Dedifferentiated amniotic fluid mesenchymal stem cell (primary cell): Measurements from ENCODE around the gene CACNA1E.

ENCODE experiments used
- DNase-seq: peaks from one replicate; pipeline ENCODE4 v3.0.0-alpha.2; 2016; ENCODE audit errors: extremely low spot score

CACNA1E gene

GRCh38 chr1:181768211-181768929 lies 285.1 kb downstream of the CACNA1E start:
- no peak for DNase-seq

DNA sequence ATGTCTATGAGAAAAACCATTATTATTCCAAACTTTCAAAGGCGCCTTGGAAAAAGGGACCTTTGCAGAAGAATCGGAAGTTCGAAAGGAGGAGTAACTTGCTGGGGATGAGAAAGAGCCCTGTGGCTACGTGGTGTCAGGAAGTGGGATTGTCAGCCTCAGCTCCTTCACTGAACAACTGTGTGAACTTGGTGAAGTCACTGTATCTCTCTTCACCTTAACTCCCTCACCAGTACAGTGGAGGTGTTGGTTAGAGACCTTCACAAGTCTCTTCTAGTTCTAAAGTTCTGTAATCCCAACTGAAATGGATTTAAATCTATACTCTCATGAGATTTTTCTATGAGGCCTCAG lies 285.6 kb downstream of the CACNA1E start:
- DNase-seq: no peak

GRCh38 chr1:181769846-181770245 lies 286.5 kb downstream of the CACNA1E start:
- DNase-seq: no peak

DNA sequence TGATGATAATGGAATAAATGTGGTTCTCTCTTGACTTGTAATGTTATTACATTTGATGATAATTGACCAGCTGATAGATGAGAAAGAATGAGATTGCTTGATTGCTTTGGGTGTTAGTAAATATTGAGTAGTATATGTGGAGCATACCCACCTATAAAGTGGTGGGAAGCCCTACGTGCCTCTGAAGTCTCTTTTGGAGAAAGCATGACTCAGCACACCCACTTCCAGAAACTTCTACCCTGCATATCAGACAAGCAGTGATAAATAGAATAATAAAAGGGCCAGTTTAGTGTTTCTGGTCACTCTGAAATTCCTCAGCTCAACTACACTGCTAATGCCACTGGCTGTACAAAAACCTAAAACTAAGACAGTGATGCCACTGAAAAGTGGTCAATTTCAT lies 289.4 kb downstream of the CACNA1E start:
- no peak for DNase-seq

DNA sequence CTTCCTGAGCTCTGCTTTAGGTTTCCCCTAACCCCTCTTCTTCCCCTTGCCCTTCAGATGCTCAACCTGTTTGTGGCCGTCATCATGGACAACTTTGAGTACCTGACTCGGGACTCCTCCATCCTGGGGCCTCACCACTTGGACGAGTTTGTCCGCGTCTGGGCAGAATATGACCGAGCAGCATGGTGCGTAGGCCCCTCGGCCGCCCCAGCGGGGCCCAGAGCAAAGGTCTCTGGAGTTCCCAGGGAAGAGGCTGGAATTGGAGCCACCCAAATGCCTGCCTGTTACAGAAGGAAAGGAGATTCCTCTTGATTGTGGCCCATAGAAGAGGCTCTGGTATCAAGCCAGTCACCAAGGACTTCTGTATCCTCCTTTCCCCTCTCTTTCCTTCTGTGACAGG lies 292.7 kb downstream of the CACNA1E start:
- no peak for DNase-seq

- DNase-seq: no peak
Measured at GRCh38 chr1:181777286-181777685, 294.0 kb downstream of the CACNA1E start.

- DNase-seq: no peak
Measured at GRCh38 chr1:181777812-181778211, 294.5 kb downstream of the CACNA1E start.

DNA sequence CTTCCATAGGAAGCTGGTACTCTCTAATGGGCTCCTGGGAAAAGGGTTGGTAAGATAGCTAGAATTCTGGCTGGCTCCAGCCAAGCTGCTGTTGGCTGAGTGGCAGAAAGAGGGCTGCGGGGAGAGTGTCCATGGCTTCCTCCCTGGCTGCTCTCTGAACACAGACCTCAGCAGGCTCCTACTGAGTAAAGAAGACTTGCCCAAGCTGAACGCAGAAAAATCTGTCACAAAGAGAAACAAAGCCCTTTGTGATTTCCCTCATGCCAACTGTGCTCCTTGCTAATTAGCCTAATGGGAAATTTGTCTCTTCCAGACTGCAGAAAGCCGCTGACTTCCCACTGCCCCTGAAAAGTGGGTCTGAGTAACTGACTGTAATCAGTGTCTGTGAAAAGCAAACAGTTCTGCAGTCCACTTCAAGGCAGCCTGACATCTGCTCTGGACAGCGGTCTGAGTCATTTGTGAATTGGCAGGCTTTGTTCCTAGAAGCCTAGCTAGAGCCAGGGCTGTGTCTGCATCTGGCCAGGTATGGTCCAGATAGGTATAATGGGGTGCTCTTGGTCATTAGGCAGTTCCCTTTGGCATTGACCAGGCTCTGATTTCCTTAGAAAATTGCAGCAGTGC lies 295.4 kb downstream of the CACNA1E start:
- DNase-seq: no peak

GRCh38 chr1:181779343-181779742 lies 296.0 kb downstream of the CACNA1E start:
- DNase-seq: no peak

GRCh38 chr1:181783208-181783607 lies 299.9 kb downstream of the CACNA1E start:
- no peak for DNase-seq

DNA sequence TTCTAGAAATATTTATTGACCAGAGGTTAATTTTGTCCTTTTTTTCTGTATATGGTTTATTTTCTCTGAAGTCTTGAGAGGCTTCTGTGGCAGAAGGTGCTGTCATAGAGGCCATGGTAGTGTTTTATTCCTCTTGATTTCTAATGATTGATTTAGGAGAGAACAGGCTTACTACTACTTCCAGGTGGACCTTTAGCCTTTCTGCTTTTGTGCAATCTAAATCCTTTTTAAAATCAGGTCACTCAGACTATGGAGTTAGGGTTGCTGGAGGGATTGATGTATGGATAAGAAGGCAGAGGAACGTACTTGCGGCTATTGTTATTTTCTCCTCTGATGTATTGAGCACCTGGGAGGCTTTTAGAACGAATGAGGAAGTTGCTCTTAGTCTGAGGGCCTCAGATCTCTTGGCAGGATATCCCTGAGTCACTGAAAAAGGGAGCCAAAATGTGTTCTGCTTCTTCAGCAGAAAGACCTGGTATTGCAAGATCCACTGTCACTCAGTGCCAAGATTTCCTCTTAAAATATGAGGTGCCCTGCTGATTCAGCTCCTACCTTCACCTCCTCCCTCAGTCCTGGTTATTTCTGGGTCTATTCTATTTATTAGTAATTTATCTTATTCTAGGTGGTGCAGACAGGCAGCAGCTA lies 300.8 kb downstream of the CACNA1E start:
- DNase-seq: no peak

DNA sequence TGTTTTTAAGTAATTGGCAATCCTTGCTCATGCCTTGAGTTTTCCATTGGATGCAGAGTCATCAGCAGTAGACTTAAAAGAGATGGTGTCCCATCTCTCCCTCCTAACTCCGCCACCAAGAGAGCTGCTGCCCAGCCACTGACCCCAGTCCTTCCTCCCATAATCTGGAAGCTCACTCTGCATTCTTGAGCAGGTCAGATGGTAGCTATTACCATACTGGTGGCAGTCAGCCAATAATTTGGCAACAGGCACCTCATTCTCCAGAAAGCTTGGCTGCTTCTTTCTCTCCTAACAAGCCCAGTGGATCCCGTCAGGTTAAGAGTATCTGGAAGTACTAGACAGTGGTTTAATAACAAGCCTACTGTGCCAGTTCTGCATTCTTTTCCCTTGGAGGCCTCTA lies 306.1 kb downstream of the CACNA1E start:
- no peak for DNase-seq

GRCh38 chr1:181791721-181792120 lies 308.4 kb downstream of the CACNA1E start:
- no peak for DNase-seq

DNA sequence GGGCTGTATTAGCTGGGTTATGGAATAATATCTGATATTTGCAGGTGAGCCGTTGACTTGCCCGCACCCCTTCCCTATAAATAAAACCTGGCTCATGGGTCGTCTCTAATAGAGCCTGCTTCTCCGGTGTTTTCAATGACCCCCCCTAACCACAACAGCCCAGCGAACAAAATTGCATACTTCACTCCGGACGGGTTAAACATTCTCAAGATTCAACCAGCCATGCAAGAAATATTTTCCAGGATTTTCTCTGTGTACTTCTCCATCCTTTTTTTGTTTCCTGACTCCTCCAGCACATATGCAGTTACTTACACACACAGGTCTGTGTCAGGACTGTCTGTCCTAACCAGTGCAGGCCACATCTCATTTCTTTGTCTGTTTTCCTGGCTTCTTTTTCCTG lies 310.5 kb downstream of the CACNA1E start:
- DNase-seq: no peak

GRCh38 chr1:181794332-181794731 lies 311.0 kb downstream of the CACNA1E start:
- DNase-seq: no peak

DNA sequence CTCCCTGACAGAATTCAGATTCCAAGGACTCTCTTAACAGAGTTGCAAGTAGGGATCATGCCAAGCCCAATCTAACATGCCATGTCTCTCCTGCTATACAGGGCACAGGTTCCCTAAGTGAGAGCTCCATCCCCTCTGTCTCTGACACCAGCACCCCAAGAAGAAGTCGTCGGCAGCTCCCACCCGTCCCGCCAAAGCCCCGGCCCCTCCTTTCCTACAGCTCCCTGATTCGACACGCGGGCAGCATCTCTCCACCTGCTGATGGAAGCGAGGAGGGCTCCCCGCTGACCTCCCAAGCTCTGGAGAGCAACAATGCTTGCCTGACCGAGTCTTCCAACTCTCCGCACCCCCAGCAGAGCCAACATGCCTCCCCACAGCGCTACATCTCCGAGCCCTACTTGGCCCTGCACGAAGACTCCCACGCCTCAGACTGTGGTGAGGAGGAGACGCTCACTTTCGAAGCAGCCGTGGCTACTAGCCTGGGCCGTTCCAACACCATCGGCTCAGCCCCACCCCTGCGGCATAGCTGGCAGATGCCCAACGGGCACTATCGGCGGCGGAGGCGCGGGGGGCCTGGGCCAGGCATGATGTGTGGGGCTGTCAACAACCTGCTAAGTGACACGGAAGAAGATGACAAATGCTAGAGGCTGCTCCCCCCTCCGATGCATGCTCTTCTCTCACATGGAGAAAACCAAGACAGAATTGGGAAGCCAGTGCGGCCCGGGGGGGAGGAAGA lies 315.0 kb downstream of the CACNA1E start:
- DNase-seq: no peak

DNA sequence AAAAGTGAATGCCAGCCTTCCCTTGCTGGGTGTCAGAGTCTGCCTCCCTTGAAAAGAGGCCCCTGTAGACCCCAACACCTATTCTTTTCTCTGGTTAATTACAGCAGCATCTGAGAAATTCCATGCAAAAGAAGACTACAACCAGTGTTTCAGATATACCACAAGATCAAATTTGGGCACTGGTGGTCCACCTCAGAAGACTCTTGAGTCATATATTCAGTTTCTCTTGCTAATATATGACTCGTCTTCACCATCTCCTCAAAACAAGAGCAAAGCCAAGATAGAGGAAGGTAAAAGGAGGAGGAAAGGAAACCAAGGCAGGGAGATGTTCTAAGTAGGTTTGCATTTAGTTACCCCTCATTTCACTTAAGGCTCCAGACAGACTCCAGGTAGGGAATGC lies 318.3 kb downstream of the CACNA1E start:
- no peak for DNase-seq

GRCh38 chr1:181802466-181802865 lies 319.1 kb downstream of the CACNA1E start:
- DNase-seq: no peak

DNA sequence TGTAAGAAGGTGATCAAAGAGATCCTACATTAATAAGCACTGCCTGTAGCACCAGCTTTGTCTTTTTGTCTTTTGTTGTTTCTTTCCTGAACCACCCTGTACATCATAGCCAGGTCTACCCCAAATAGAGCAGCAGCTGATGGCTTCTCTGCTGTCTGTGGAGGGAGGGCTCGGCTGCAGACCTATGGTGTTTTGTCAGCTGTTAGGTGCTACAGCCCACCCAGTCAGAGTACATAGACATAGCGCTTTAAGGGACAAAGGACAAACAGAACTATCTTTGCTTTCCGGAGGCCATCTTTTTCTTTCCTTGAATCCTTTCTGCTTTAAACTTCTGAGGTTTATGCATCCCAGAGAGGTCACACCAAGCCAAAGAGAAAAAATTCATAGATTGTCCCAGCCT lies 320.1 kb downstream of the CACNA1E start:
- DNase-seq: no peak

- no peak for DNase-seq
Measured at GRCh38 chr1:181804989-181805388, 321.7 kb downstream of the CACNA1E start.

DNA sequence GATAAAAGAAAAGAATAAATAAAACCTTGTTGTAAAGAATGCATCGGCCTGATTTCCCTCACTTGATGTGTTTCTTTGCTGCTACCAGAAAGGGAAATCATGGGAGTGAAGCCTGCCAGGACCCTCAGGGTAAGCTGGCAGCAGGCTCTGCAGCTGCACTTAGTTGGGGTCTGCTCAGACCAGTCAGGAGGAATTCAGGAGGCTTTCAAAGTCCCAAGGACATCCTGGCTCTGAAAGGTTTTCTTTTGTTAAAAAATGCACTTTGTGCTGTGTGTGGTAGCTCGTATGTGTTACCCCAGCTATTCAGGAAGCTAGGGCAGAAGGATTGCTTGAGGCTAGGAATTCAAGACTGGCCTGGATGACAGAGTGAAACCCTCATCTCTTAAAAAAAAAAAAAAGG lies 323.4 kb downstream of the CACNA1E start:
- DNase-seq: no peak

DNA sequence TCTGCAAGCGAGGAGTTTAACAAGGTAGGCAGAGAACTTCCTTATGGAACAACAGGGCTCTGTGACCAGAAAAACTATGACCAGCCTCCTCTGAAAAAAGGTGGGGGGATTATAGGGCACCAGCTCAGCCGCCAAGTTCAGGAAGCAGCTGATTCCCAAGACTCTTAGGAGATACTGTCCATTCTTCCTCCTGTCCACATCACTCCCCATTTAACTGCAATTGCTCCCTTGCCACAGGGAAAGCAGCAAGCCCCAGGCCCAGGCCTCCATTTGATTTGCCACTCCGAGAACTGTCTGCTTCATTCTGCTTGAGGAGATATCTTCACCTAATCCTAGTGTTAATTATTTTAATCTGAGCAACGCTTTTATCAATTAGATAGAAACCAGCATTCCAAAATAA lies 323.9 kb downstream of the CACNA1E start:
- DNase-seq: no peak
